Measurements from ENCODE around the gene APOBEC3F.
"Not testable (repeated sequence)": the region's sequence is repeated elsewhere in the genome, so short reads cannot be mapped to it uniquely, and the experiment has no call there.

- TF ChIP-seq POLR2A (IDR thresholded peaks at IDR 0.05; ENCODE audit: low read length); GATA1 (IDR thresholded peaks at IDR 0.05; ENCODE audit: low read depth, low read length): not testable (repeated sequence)
These were observed 38.5 kb downstream of the APOBEC3F start for GRCh38 chr22:39079054-39079637.

Measured in erythroblast (primary cell).